ENCODE data around the gene PRR35. TPM values are rescaled to one million over a fixed set of nuclear protein-coding genes. Genes with fewer than 3 reads are reported as not detected.

The PRR35 gene
- polyA plus RNA-seq, 1 donor from 2014 or later: not detected

- H3K27ac ChIP-seq (ENCODE audit: low read length): no peak overlapping the region
- TF ChIP-seq REST (IDR thresholded peaks at IDR 0.05; ENCODE audit: borderline replicate concordance) (no peak), EZH2 (IDR thresholded peaks at IDR 0.05; ENCODE audit: borderline replicate concordance, insufficient read depth, low read length, poor library complexity, severe bottlenecking) (no peak), RAD21 (conservative IDR thresholded peaks at IDR 0.05) (no peak), TAF1 (IDR thresholded peaks at IDR 0.05; ENCODE audit: low read depth) (no peak), MXI1 (conservative IDR thresholded peaks at IDR 0.05; ENCODE audit: poor library complexity, severe bottlenecking) (no peak), POLR2AphosphoS5 (IDR thresholded peaks at IDR 0.05) (no peak), CTCF (IDR thresholded peaks at IDR 0.05; ENCODE audit: poor library complexity, severe bottlenecking) (no peak), SMC3 (conservative IDR thresholded peaks at IDR 0.05; ENCODE audit: poor library complexity) (no peak), EP300 (conservative IDR thresholded peaks at IDR 0.05; ENCODE audit: poor library complexity, severe bottlenecking) (no peak)
- H3K9ac ChIP-seq (ENCODE audit: low read length): no peak overlapping the region
- H3K4me3 ChIP-seq (ENCODE audit: low read length): no peak overlapping the region
- no peaks in the 10 kb centered on the region for H4K20me1 ChIP-seq (ENCODE audit: insufficient read depth)
- no peaks in the 10 kb centered on the region for H3K9me3 ChIP-seq (ENCODE audit: low read length)
- H3F3A ChIP-seq (ENCODE audit: insufficient read depth, low read length, poor library complexity, severe bottlenecking): no peaks in the 10 kb centered on the region
- H3K36me3 ChIP-seq (ENCODE audit: insufficient read depth, low read length): no peaks in the 10 kb centered on the region
- H3K79me2 ChIP-seq (replicated peaks; ENCODE audit: insufficient read depth, low read length): peaks cover 7% of the 10 kb centered on the region
- no peaks in the 10 kb centered on the region for H3K9me2 ChIP-seq (ENCODE audit: insufficient read depth, low read length)
- no peak overlapping the region for H2AFZ ChIP-seq (ENCODE audit: low read depth, low read length)
- H3K4me2 ChIP-seq (ENCODE audit: low read length): no peak overlapping the region
- no peaks in the 10 kb centered on the region for H3K27me3 ChIP-seq (ENCODE audit: insufficient read depth, low read depth, low read length)
These were observed 26.1 kb upstream of the PRR35 start for GRCh38 chr16:534135-534534.

GRCh38 chr16:534856-535445, 25.2 kb upstream of the PRR35 start:
- no peak overlapping the region for H3K4me2 ChIP-seq (ENCODE audit: low read length)
- no peaks in the 10 kb centered on the region for H3K9me3 ChIP-seq (ENCODE audit: low read length)
- H3K4me3 ChIP-seq (ENCODE audit: low read length): no peak overlapping the region
- H3K27ac ChIP-seq (ENCODE audit: low read length): no peak overlapping the region
- H3K27me3 ChIP-seq (ENCODE audit: insufficient read depth, low read depth, low read length): no peaks in the 10 kb centered on the region
- H2AFZ ChIP-seq (ENCODE audit: low read depth, low read length): no peak overlapping the region
- TF ChIP-seq MXI1 (conservative IDR thresholded peaks at IDR 0.05; ENCODE audit: poor library complexity, severe bottlenecking): no peak
- no peak for TF ChIP-seq EZH2 (IDR thresholded peaks at IDR 0.05; ENCODE audit: borderline replicate concordance, insufficient read depth, low read length, poor library complexity, severe bottlenecking)
- TF ChIP-seq TAF1 (IDR thresholded peaks at IDR 0.05; ENCODE audit: low read depth): no peak
- TF ChIP-seq REST (IDR thresholded peaks at IDR 0.05; ENCODE audit: borderline replicate concordance): no peak
- TF ChIP-seq POLR2AphosphoS5 (IDR thresholded peaks at IDR 0.05): no peak
- no peak for TF ChIP-seq SMC3 (conservative IDR thresholded peaks at IDR 0.05; ENCODE audit: poor library complexity)
- no peak for TF ChIP-seq CTCF (IDR thresholded peaks at IDR 0.05; ENCODE audit: poor library complexity, severe bottlenecking)
- TF ChIP-seq EP300 (conservative IDR thresholded peaks at IDR 0.05; ENCODE audit: poor library complexity, severe bottlenecking): no peak
- TF ChIP-seq RAD21 (conservative IDR thresholded peaks at IDR 0.05): no peak
- peaks cover 2% of the 10 kb centered on the region for H3K79me2 ChIP-seq (replicated peaks; ENCODE audit: insufficient read depth, low read length)
- no peaks in the 10 kb centered on the region for H3K36me3 ChIP-seq (ENCODE audit: insufficient read depth, low read length)
- H3F3A ChIP-seq (ENCODE audit: insufficient read depth, low read length, poor library complexity, severe bottlenecking): no peaks in the 10 kb centered on the region
- no peak overlapping the region for H3K9ac ChIP-seq (ENCODE audit: low read length)
- H3K9me2 ChIP-seq (ENCODE audit: insufficient read depth, low read length): no peaks in the 10 kb centered on the region
- H4K20me1 ChIP-seq (ENCODE audit: insufficient read depth): no peaks in the 10 kb centered on the region
